HepG2 (cell line): ENCODE data around the gene GBE1. TPM values are rescaled to one million over a fixed set of nuclear protein-coding genes. Genes with fewer than 3 reads are reported as not detected.

Experiments
- FOXA3 ChIP-seq: IDR thresholded peaks from 2 replicates; pipeline ENCODE4 v1.6.1; 2016; ENCODE audit warnings: missing genetic modification reagents, missing compliant biosample characterization
- HHEX ChIP-seq: IDR thresholded peaks from 2 replicates; pipeline ENCODE4 v1.6.1; 2016; ENCODE audit warnings: control low read depth
- HOXA3 ChIP-seq: sonication (generic); formaldehyde crosslinking; IDR thresholded peaks from 2 replicates; pipeline ENCODE4 v1.5.0; 2020; ENCODE audit warnings: missing genetic modification reagents
- KLF16 ChIP-seq, 2 experiments: sonication (generic) in 1 of 2; formaldehyde crosslinking in 1 of 2; IDR thresholded peaks; 2 replicates each; pipeline versions ENCODE4 v1.6.1 to v1.8.0; 2016 to 2023; ENCODE audit warnings: missing genetic modification reagents in 2 of 2, missing compliant biosample characterization in 1 of 2
- MAF1 ChIP-seq: sonication (generic); formaldehyde crosslinking; IDR thresholded peaks from 2 replicates; pipeline ENCODE4 v1.5.0; 2020; ENCODE audit warnings: missing genetic modification reagents, borderline replicate concordance
- MBD4 ChIP-seq: IDR thresholded peaks from 2 replicates; pipeline ENCODE4 v1.6.1; 2012; ENCODE audit warnings: low read length, inconsistent platforms, borderline replicate concordance
- MIER3 ChIP-seq: IDR thresholded peaks from 2 replicates; pipeline ENCODE4 v1.6.1; 2016; ENCODE audit warnings: missing compliant biosample characterization, borderline replicate concordance
- PAF1 ChIP-seq: IDR thresholded peaks from 2 replicates; pipeline ENCODE4 v1.6.1; 2016; ENCODE audit warnings: missing genetic modification reagents, missing compliant biosample characterization
- PHF21A ChIP-seq: sonication (generic); formaldehyde crosslinking; IDR thresholded peaks from 2 replicates; pipeline ENCODE4 v1.5.0; 2020; ENCODE audit warnings: mild to moderate bottlenecking, missing genetic modification reagents
- REXO4 ChIP-seq: sonication (generic); formaldehyde crosslinking; IDR thresholded peaks from 2 replicates; pipeline ENCODE4 v1.8.0; 2022; ENCODE audit warnings: missing genetic modification reagents, mild to moderate bottlenecking, borderline replicate concordance
- SALL1 ChIP-seq: sonication (generic); formaldehyde crosslinking; IDR thresholded peaks from 2 replicates; pipeline ENCODE4 v1.8.0; 2022; ENCODE audit warnings: mild to moderate bottlenecking, missing genetic modification reagents
- SPEN ChIP-seq: sonication (generic); formaldehyde crosslinking; IDR thresholded peaks from 2 replicates; pipeline ENCODE4 v1.5.1; 2020; ENCODE audit warnings: low read depth, mild to moderate bottlenecking, missing genetic modification reagents
- ZNF326 ChIP-seq: sonication (generic); formaldehyde crosslinking; IDR thresholded peaks from 2 replicates; pipeline ENCODE4 v1.4.0; 2020; ENCODE audit warnings: missing genetic modification reagents, borderline replicate concordance
- ZNF614 ChIP-seq: IDR thresholded peaks from 2 replicates; pipeline ENCODE4 v1.6.1; 2018; ENCODE audit warnings: missing biosample characterization, missing genetic modification reagents, inconsistent platforms, borderline replicate concordance
- polyA plus RNA-seq, 8 experiments: library from polyadenylated mRNA; depleted of rRNA in 3 of 8; stranded (reverse) in 7 of 8; unstranded in 1 of 8; fragments of >200 nt; fragmentation: Illumina TruSeq in 4 of 8; extraction: Trizol in 4 of 8; gene quantifications; 2 replicates each; pipeline versions ENCODE4 v1.2.1 to v1.2.3, GENCODE V29; 2011 to 2016; ENCODE audit warnings: low read depth in 4 of 8, missing spikeins in 1 of 8, mixed read lengths in 1 of 8; ENCODE audit not compliant: insufficient read depth in 1 of 8
- total RNA-seq, 5 experiments: library from RNA; depleted of rRNA; stranded (reverse); fragments of >200 nt; fragmentation: Illumina TruSeq; extraction: Trizol; gene quantifications; 2 replicates each; pipeline ENCODE4 v1.2.3, GENCODE V29; 2016; ENCODE audit warnings: low read depth in 1 of 5
- TF ChIP-seq, protein P1 (sequence below): sonication (generic); formaldehyde crosslinking; IDR thresholded peaks from 2 replicates; pipeline ENCODE4 v1.9.0; 2022; ENCODE audit warnings: low read depth, missing genetic modification reagents
- TF ChIP-seq, protein P2 (sequence below): sonication (generic); formaldehyde crosslinking; IDR thresholded peaks from 2 replicates; pipeline ENCODE4 v1.4.0; 2020; ENCODE audit warnings: mild to moderate bottlenecking, missing genetic modification reagents
- TF ChIP-seq, protein P3 (sequence below): IDR thresholded peaks from 2 replicates; pipeline ENCODE4 v1.6.1; 2012; ENCODE audit warnings: inconsistent platforms
- TF ChIP-seq, protein P4 (sequence below), 2 experiments: fragments of 450-650 bp in 1 of 2; sonication (generic) in 1 of 2; formaldehyde crosslinking; IDR thresholded peaks; 2 replicates each; pipeline versions ENCODE4 v1.5.0 to v1.8.0; 2020 to 2022; ENCODE audit warnings: mild to moderate bottlenecking in 1 of 2, missing genetic modification reagents in 1 of 2
- TF ChIP-seq, protein P5 (sequence below): sonication (generic); formaldehyde crosslinking; IDR thresholded peaks from 2 replicates; pipeline ENCODE4 v1.5.0; 2020; ENCODE audit warnings: missing genetic modification reagents, mild to moderate bottlenecking, borderline replicate concordance
- TF ChIP-seq, protein P6 (sequence below): IDR thresholded peaks from 2 replicates; pipeline ENCODE4 v1.6.1; 2016

Gene GBE1
- total and polyA plus RNA-seq, 2 of the 13 experiments (the other 11 are each of a cell fraction or from before 2014, with no cell fraction given): 22.9 to 36.1 TPM

DNA sequence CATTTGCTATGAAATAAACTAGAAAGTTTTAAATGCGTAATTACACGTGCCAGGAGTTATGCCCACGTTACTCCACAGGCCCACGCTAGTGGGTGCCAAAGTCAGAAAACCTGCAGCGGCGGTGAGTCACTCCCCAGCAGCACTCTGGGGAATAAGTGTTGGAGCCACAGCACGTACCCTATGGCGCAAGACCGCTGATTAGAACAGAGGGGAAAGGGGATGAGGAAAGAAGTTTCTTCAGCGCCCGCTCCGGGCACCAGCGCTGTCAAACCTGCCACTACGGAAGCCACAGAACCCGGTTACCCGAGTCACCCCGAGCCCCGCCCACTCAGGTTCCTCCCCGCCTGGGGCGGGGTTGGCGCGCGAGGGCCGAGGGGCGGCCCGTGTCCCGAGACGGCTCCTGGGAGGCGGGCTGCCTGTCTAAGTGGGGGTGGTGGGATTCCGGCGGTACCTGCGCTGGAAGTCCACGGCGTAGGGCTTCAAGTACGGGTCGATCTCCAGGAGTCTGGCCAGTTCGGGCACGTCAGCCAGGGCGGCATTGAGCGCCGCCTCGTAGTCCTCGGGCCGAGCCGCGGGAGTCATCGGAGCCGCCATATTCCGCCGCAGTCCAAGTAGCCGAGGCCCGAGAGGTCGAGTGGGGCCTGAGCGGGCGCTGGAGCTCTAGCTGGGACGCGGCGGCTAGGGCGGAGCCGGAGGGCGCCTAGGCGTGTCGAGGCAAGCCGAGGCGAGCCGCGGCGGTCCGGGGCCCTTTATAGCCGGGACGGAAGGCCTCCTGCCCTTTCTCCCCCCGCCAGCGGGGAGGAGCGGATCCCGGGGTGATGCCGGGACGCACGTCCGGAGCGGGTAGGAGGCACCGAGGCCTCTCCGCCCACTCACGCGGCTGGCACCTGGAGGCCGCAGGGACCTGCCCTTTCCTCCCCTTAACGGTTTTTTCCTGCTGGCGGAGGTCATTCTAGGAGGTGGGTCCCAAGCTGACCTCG, at the start of gene GBE1 (continued):
- TF ChIP-seq, protein P1, sequence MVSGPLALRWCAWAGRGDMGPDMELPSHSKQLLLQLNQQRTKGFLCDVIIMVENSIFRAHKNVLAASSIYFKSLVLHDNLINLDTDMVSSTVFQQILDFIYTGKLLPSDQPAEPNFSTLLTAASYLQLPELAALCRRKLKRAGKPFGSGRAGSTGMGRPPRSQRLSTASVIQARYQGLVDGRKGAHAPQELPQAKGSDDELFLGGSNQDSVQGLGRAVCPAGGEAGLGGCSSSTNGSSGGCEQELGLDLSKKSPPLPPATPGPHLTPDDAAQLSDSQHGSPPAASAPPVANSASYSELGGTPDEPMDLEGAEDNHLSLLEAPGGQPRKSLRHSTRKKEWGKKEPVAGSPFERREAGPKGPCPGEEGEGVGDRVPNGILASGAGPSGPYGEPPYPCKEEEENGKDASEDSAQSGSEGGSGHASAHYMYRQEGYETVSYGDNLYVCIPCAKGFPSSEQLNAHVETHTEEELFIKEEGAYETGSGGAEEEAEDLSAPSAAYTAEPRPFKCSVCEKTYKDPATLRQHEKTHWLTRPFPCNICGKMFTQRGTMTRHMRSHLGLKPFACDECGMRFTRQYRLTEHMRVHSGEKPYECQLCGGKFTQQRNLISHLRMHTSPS (CRISPR knock-in tag): peak; percentile 80
- TF ChIP-seq MAF1 (CRISPR knock-in tag) (0 out of 2 replicates have a peak, but pooled peaks have one; percentile 82), MBD4 (no peak), SALL1 (CRISPR knock-in tag) (peak; percentile 88), SPEN (CRISPR knock-in tag) (peak; percentile 96), ZNF614 (0 out of 2 replicates have a peak, but pooled peaks have one; percentile 11), MIER3 (peak; percentile 72), HHEX (no peak; the same call in 1 of the 2 replicates), REXO4 (CRISPR knock-in tag) (no peak), ZNF326 (CRISPR knock-in tag) (no peak), FOXA3 (CRISPR knock-in tag) (peak; percentile 68), HOXA3 (CRISPR knock-in tag) (peak; percentile 94), PAF1 (CRISPR knock-in tag) (no peak), PHF21A (peak; percentile 87), KLF16 (CRISPR knock-in tag; IDR thresholded peaks at IDR 0.05) (peak in 1 of 2 experiments; percentile 96; a peak in 2 of 4 replicates)
- TF ChIP-seq, protein P2, sequence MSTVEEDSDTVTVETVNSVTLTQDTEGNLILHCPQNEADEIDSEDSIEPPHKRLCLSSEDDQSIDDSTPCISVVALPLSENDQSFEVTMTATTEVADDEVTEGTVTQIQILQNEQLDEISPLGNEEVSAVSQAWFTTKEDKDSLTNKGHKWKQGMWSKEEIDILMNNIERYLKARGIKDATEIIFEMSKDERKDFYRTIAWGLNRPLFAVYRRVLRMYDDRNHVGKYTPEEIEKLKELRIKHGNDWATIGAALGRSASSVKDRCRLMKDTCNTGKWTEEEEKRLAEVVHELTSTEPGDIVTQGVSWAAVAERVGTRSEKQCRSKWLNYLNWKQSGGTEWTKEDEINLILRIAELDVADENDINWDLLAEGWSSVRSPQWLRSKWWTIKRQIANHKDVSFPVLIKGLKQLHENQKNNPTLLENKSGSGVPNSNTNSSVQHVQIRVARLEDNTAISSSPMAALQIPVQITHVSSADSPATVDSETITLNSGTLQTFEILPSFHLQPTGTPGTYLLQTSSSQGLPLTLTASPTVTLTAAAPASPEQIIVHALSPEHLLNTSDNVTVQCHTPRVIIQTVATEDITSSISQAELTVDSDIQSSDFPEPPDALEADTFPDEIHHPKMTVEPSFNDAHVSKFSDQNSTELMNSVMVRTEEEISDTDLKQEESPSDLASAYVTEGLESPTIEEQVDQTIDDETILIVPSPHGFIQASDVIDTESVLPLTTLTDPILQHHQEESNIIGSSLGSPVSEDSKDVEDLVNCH (CRISPR knock-in tag): no peak
- TF ChIP-seq, protein P3, sequence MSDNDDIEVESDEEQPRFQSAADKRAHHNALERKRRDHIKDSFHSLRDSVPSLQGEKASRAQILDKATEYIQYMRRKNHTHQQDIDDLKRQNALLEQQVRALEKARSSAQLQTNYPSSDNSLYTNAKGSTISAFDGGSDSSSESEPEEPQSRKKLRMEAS: peak; percentile 84
- TF ChIP-seq, protein P4, sequence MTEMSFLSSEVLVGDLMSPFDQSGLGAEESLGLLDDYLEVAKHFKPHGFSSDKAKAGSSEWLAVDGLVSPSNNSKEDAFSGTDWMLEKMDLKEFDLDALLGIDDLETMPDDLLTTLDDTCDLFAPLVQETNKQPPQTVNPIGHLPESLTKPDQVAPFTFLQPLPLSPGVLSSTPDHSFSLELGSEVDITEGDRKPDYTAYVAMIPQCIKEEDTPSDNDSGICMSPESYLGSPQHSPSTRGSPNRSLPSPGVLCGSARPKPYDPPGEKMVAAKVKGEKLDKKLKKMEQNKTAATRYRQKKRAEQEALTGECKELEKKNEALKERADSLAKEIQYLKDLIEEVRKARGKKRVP (CRISPR knock-in tag; IDR thresholded peaks at IDR 0.05): peak in 1 of 2 experiments; percentile 60; a peak in 2 of 4 replicates
- TF ChIP-seq, protein P5, sequence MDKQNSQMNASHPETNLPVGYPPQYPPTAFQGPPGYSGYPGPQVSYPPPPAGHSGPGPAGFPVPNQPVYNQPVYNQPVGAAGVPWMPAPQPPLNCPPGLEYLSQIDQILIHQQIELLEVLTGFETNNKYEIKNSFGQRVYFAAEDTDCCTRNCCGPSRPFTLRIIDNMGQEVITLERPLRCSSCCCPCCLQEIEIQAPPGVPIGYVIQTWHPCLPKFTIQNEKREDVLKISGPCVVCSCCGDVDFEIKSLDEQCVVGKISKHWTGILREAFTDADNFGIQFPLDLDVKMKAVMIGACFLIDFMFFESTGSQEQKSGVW (CRISPR knock-in tag): no peak
- TF ChIP-seq, protein P6, sequence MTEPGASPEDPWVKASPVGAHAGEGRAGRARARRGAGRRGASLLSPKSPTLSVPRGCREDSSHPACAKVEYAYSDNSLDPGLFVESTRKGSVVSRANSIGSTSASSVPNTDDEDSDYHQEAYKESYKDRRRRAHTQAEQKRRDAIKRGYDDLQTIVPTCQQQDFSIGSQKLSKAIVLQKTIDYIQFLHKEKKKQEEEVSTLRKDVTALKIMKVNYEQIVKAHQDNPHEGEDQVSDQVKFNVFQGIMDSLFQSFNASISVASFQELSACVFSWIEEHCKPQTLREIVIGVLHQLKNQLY (CRISPR knock-in tag): peak; percentile 98
